IPS-18c (cell line): ENCODE data around the gene ALDH3B1.
"Not testable (repeated sequence)": the region's sequence is repeated elsewhere in the genome, so short reads cannot be mapped to it uniquely, and the experiment has no call there.

Source experiments
- H3K4me3 ChIP-seq: 2 replicates; pipeline ENCODE4 v1.7.0; 2013; ENCODE audit warnings: low read depth, mild to moderate bottlenecking, low read length, moderate library complexity; ENCODE audit not compliant: insufficient read depth
- H3K9me3 ChIP-seq: one replicate; pipeline ENCODE4 v1.6.1; 2013; ENCODE audit warnings: mild to moderate bottlenecking, low read length, moderate library complexity; ENCODE audit not compliant: control insufficient read depth, insufficient read depth

The ALDH3B1 gene

DNA sequence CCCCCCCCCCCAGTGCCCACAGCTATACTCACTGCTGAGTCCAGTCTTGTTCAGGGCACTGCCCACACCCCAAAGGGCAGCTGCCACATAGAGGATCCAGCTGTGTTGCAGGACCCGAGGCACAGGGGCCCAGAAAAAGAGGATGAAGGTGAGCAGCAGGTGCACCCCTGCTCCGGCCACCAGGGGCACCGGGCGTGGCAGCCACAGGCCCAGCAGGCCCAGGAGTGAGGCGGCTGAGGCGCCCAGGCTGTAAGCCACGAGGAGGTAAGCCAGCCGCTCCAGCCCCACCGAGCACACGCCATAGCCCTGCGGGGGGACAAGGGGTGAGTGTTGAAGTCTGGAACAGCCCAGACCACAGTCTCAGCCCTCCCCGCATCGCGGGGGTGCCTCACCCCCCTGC, 14.5 kb upstream of the ALDH3B1 start:
- H3K9me3 ChIP-seq, H3K4me3 ChIP-seq: not testable (repeated sequence)

DNA sequence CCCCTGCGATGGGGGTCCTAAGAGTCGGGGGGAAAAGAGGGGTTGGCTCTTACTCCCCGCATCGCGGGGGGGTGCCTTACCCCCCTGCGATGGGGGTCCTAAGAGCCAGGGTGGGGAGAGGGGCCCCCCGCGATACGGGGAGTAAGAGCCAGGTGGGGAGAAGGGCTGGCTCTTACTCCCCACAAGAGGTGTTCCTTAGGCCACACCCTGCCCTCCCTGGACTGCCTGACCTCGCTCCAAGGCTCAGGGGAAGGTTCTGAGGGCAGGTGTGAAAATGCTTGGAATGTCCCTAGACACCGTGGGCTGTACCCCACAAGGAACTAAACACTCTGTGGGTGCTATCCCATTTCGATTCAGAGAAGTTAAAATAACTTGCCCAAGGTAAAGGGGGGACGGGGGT, 14.1 kb upstream of the ALDH3B1 start:
- Histone ChIP-seq H3K9me3 (no peaks in the 10 kb centered on the region), H3K4me3 (no peak overlapping the region)

GRCh38 chr11:67996622-67997474, 13.3 kb upstream of the ALDH3B1 start:
- Histone ChIP-seq H3K9me3 (no peaks in the 10 kb centered on the region), H3K4me3 (peak overlapping the region; percentile 54; the same call in 1 of the 2 replicates)

GRCh38 chr11:67997475-67997921, 12.6 kb upstream of the ALDH3B1 start:
- H3K4me3 ChIP-seq, result no peak overlapping the region

GRCh38 chr11:67998150-67999045, 11.7 kb upstream of the ALDH3B1 start:
- H3K9me3 ChIP-seq, result no peaks in the 10 kb centered on the region
- H3K4me3 ChIP-seq, result no peak overlapping the region

More at GRCh38 chr11:67997475-67997921, 12.6 kb upstream of the ALDH3B1 start:
- H3K9me3 ChIP-seq, result no peaks in the 10 kb centered on the region

DNA sequence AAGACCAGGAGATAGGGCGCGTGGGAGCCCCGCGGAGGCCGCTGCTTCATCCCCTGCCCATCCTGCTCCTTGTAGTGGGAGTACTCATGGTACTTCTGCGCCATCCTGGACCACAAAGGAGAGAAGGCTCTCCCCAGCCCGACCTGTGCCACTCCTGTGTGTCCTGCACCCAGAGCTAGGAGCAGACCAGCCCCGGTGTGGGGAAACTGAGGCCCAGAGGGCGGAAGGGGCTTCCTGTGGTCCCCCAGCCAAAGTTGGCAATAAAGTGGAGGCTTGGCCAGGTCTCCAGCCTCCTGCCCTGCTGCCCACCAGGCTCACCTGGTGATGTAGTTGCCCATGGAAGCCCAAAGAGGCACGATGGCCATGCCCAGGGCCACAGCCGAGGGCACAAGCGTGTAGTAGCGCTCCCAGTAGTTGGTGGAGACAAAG, 10.9 kb upstream of the ALDH3B1 start:
- H3K9me3 ChIP-seq, result no peaks in the 10 kb centered on the region

GRCh38 chr11:67999704-68000103, 10.4 kb upstream of the ALDH3B1 start:
- Histone ChIP-seq H3K4me3 (no peak overlapping the region), H3K9me3 (no peaks in the 10 kb centered on the region)

More for the DNA sequence above, 10.9 kb upstream of the ALDH3B1 start:
- H3K4me3 ChIP-seq, result no peak overlapping the region

DNA sequence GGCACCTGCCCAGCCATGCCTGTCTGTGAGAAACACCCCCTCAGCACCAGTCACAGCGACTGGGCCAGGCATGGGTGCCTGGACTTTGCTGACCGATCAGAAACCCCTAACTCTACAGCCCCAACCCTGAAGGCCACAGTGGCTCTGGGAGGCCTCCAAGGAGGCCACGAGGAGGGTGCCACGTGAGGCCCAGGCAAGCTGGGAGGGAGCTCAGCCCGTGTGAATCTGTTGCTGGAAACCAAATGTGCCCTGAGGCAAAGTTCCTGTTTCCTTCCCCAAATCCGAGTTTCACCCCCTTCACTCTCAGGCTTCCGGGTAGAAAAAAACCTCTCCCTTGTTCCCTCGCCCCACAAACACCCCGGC, 7.6 kb upstream of the ALDH3B1 start:
- no peak overlapping the region; the same call in 1 of the 2 replicates for H3K4me3 ChIP-seq
- H3K9me3 ChIP-seq, result no peaks in the 10 kb centered on the region

DNA sequence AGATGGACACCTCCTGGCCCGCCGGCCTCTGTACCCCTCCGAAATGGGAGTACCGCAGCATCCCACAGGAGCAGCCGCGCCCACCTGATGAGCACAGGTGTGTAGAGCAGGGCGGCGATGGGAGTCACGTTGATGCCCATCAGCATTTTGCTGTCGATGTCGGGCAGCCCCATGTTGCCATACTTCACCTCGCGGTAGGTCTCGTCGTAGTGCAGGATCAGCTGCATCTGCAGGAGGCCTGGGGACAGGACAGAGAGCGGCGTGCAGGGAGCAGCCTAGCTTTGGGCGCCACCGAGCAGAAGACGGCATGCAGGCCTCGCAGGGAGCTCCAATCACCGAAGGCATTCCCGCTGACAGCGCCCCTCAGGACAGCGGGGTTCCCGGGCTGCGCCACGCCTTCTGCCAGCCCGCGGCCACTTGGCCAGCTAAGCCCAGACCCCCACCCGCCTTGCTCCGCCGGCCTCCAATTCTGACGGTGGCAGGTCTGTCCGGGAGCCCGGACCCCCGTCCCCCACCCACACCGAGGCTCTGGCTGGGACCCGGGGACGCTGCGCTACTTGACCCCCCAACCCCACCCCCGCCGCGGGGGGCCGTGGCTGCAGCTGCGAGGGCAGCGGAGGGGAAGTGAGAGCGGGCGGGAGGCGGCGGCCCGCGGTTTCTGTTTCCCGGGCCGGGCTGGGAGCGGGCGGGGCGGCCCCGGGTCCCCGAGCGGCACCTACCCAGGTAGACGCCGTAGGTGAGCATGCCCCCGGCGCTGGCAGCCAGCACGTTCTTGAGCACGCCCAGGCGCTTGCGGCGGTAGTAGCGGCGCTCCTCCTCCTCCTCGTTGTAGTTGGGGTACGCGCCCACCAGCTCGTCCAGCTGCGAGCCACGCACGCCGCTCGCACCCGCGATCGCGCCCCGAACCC, 6.9 kb upstream of the ALDH3B1 start:
- H3K9me3 ChIP-seq, result no peaks in the 10 kb centered on the region
- peak overlapping the region; percentile 56 for H3K4me3 ChIP-seq

DNA sequence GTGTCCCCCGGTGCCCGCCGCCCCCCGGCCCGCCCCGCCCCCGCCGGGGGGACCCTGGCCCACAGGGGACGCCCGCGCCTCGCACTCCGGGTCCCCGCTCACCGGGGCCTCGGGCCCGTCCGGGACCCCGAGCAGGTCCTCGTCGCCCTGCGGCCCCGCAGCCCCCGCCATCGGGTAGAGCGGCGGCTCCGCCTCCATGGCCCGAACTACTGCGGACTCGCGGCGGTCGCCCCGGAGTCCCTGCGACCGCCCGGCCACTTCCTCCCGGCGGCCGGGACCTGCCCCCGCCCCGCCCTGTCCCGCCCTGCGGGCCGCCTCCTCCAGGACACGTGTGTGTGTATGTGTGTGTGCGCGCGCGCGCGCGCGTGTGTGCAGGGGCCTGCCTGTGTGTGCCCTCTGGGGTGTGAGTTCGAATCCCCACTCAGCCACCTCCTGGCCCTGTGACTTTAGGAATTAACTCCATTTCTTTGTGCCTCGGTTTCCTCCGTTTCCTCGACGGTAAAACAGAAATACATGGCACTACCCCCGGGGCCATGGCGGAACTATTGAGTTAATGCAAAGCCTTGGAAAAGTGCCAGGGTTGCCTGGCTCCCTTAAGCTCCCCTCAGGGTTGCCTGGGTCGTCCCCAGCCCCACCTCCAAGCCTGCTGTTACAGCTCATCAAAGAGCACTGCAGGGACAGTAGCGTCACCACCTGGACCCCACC, 6.1 kb upstream of the ALDH3B1 start, which contains the start of gene UNC93B1:
Gene UNC93B1 (minus strand): TSS at position 252 of the 705 bp plus-strand sequence. CDS start 54 bp downstream, at position 198.
- Histone ChIP-seq H3K4me3 (peak within 1 kb of the TSS; percentile 60), H3K9me3 (no peaks in the 10 kb centered on the region)

DNA sequence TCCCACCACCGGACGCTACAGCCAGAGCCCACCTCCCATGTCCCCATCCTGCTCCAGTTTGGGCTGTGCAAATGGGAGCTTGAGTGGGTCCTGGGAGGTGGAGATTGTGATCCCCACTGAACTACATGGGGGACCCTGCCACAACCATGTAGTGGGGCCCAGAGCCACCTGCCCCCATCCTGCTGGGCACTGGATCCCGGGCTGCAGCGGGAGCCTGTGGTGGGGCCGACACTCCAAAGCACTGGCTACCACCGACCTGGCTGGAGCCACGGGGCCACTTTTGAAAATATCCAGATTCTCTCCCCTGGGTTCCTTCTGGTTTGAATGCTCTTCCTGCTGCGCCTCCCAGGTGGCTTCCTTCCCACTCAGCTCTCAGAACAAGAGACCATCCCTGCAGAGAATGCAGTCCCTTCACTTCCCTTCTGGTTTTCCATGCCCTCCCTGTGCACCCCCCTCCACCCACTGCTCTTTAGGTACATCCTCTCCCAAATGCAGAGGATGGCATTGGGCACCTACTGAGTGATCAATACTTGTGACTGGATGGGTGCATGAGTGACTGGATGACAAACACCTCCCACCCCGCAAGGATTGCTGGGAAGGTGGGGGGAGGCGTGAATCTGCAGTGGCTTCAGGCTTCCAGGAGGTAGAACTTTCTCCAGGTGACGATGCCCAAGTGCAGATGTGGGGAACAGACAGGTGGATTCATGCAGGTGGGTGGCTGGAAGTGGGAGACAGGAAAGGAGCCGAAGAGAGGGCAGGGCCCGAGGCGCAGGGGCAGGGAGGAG, 5.4 kb upstream of the ALDH3B1 start:
- no peak overlapping the region; the same call in 1 of the 2 replicates for H3K4me3 ChIP-seq
- H3K9me3 ChIP-seq, result no peaks in the 10 kb centered on the region

- no peak overlapping the region for H3K4me3 ChIP-seq
- H3K9me3 ChIP-seq, result no peaks in the 10 kb centered on the region
Observed at GRCh38 chr11:68006606-68007166, 3.4 kb upstream of the ALDH3B1 start.

DNA sequence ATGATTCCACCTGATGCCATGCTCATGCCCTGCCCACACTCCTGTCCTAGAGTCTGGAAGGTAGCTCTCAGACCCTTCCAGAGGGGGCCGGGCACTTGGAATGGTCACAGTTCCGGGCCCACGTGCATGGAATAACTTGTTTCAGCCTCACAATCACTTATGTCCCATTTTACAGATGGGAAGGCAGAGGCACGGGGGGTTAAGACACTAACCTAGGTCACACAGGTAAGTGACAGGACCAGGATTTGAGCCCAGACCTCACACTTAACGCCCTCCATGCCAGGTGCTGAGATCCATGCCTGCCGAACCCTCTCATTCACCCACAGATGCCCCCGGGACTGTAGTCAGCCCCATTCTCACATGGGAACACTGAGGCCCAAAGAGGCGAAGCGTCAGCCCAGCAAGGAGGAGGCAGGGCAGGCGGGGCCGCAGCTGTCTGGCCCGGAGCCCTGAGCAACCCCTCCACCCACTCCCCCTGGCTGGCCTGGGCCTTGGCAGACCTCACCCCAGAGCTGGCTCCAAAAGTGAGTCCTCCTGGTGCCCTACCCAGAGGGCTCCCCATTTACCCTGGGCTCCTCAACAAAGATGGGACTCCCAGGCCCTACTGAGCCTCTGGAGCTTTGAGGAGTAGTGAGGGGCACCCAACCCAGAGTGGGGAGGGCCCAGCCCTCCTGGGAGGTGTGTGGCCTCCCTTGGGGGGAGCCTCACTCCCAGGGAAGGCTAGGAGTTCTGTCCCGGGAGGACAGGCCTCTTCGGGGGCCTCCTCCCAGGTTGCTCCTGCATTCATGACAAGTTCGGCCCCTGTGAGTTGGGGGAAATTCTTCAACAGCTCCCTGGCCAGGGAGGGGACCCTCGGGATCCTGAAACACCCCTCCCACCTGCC, 2.4 kb upstream of the ALDH3B1 start:
- H3K4me3 ChIP-seq, result no peak overlapping the region
- H3K9me3 ChIP-seq, result no peaks in the 10 kb centered on the region
